ENCODE data around the gene SHISA9. TPM values are rescaled to one million over a fixed set of nuclear protein-coding genes. Genes with fewer than 3 reads are reported as not detected.

SHISA9 gene
- total and polyA plus RNA-seq, 2 of the 4 experiments (the other 2 are of a cell fraction), result under 0.01 TPM; not detected in 1

DNA sequence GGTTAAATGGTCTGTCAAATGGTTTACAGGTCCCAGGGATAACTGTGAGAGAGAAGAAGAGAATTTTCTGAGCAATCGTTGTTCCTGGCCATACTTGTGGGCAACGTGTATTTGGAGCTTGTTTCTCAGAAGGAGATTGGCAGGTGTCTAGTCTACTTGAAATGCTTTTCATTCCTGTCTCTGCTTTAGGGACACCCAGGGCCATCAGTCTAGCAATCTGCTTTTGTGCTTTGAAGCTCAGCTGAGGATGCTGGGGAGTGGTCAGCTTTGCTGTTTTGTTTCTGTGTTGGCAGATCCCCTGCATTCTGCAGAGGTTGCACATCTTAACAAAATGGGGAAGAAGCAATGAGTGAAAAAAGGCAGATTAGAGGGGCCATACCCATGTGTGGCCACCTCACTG lies 193.7 kb downstream of the SHISA9 start:
- Histone ChIP-seq H2BK20ac (ENCODE audit: low read depth, low read length) (no peak overlapping the region), H2AFZ (replicated peaks; ENCODE audit: low read length, poor library complexity) (no peak overlapping the region), H2BK120ac (ENCODE audit: low read depth, low read length) (no peak overlapping the region), H3K9me1 (ENCODE audit: insufficient read depth, low read length) (no peaks in the 10 kb centered on the region), H2BK5ac (ENCODE audit: low read depth, low read length, poor library complexity, severe bottlenecking) (no peak overlapping the region), H3K36me3 (ENCODE audit: control insufficient read depth, insufficient read depth, low read length) (no peaks in the 10 kb centered on the region), H2BK15ac (ENCODE audit: low read depth, low read length) (no peak overlapping the region), H3K23ac (ENCODE audit: low read depth, low read length) (no peak overlapping the region), H3K79me1 (ENCODE audit: low read depth in 1 of 2, low read length in 2 of 2) (no peaks in the 10 kb centered on the region), H4K91ac (ENCODE audit: insufficient read depth, low read depth, low read length) (no peak overlapping the region), H3K4me2 (ENCODE audit: low read depth, low read length) (no peak overlapping the region), H3K9ac (ENCODE audit: low read depth, low read length) (no peak overlapping the region), H4K5ac (ENCODE audit: low read depth, low read length) (no peak overlapping the region), H3K4ac (ENCODE audit: low read depth, low read length) (no peak overlapping the region), H3K4me1 (ENCODE audit: control insufficient read depth, insufficient read depth, low read length) (no peaks in the 10 kb centered on the region), H3K9me3 (ENCODE audit: control insufficient read depth, insufficient read depth, low read length) (peaks cover 37% of the 10 kb centered on the region), H2AK9ac (replicated peaks; ENCODE audit: low read depth, low read length, poor library complexity) (no peak overlapping the region), H3K56ac (ENCODE audit: extremely low read depth, insufficient read depth, low read length) (no peak overlapping the region), H4K20me1 (ENCODE audit: insufficient read depth, low read length) (no peaks in the 10 kb centered on the region), H3K27ac (ENCODE audit: insufficient read depth, low read length) (no peak overlapping the region), H3K18ac (ENCODE audit: low read depth, low read length) (no peak overlapping the region), H4K8ac (ENCODE audit: low read depth in 2 of 2, low read length in 2 of 2) (no peak overlapping the region), H3K14ac (replicated peaks; ENCODE audit: low read depth, low read length) (no peak overlapping the region), H3K27me3 (ENCODE audit: control insufficient read depth, insufficient read depth, low read length) (no peaks in the 10 kb centered on the region), H2AK5ac (ENCODE audit: low read depth, low read length) (no peak overlapping the region), H3K4me3 (ENCODE audit: insufficient read depth, low read depth, low read length) (no peak overlapping the region)
- ChIA-PET POLR2A (ENCODE audit: unreplicated experiment) (no interaction called here), CTCF (no interaction called here)
- BruUV-seq (replicated peaks), result no TSS peak
- ATAC-seq (ENCODE audit: low read depth) (no peak), DNase-seq (no peak)
- dilution Hi-C loops (cut with HindIII; ENCODE audit: low sequenced_read_pairs, unreplicated experiment) (no loop called here), intact Hi-C loops (cut with micrococcal nuclease) (no loop called here), in situ Hi-C loops (cut with MboI; ENCODE audit: low sequenced_read_pairs) (no loop called here)
- 43% methylated on average over 1 of the region's 2 CpGs; no CpG with 5 or more reads in 1 of the 2 experiments for WGBS, 2 experiments (ENCODE audit: extremely low coverage in 2 of 2, insufficient read length in 1 of 2)
- TF ChIP-seq MAFK (IDR thresholded peaks at IDR 0.05; ENCODE audit: low read depth, low read length) (no peak), MAZ (IDR thresholded peaks at IDR 0.05; ENCODE audit: borderline replicate concordance, low read depth, low read length) (no peak), BHLHE40 (IDR thresholded peaks at IDR 0.05; ENCODE audit: low read depth, low read length) (no peak), RAD21 (IDR thresholded peaks at IDR 0.05; ENCODE audit: low read length) (no peak), ELK1 (IDR thresholded peaks at IDR 0.05; ENCODE audit: borderline replicate concordance, low read depth, low read length) (no peak)
